DND-41 (cell line): ENCODE results near the gene IL17REL.

ENCODE experiments used
- EZH2 ChIP-seq: IDR thresholded peaks from 3 replicates; pipeline ENCODE4 v1.6.1; 2012; ENCODE audit warnings: borderline replicate concordance, low read depth, mild to moderate bottlenecking, moderate library complexity, low read length, inconsistent platforms; ENCODE audit not compliant: severe bottlenecking
- TF ChIP-seq, protein P1 (sequence below): IDR thresholded peaks from 2 replicates; pipeline ENCODE4 v1.5.1; 2012; ENCODE audit warnings: borderline replicate concordance, low read length, moderate library complexity, mild to moderate bottlenecking; ENCODE audit not compliant: poor library complexity, severe bottlenecking; ENCODE audit errors: extremely low read depth

DNA sequence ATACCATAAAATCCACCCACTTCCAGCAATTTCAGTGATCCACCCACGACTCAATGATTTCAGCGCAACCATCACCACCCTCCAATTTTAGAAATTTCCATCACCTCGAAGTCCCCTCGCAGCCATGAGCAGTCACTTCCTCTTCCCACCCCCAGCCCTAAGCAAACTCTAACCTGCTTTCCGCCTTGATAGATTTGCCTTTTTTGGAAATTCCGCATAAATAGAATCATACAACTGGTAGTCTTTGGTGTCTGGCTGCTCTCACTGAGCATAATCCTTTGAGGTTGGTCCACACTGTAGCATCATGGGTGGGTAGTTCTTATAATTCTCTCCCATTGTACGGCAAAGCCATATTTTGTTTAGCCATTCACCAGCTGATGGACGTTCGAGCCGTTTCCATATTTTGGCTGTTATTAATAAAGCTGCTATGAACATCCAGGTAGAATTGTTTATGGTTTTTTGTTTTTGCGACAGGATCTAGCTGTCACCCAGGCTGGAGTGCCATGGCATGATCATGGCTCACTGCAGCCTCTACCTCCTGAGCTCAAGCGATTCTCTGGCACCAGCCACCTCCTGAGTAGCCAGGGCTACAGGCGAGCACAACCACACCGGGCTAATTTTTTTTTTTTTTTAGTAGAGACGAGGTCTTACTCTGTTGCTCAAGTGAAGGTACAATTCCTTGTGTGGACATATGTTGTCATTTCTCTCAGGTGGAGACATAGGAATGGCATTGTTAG, 36.0 kb downstream of the IL17REL start:
- TF ChIP-seq, protein P1, sequence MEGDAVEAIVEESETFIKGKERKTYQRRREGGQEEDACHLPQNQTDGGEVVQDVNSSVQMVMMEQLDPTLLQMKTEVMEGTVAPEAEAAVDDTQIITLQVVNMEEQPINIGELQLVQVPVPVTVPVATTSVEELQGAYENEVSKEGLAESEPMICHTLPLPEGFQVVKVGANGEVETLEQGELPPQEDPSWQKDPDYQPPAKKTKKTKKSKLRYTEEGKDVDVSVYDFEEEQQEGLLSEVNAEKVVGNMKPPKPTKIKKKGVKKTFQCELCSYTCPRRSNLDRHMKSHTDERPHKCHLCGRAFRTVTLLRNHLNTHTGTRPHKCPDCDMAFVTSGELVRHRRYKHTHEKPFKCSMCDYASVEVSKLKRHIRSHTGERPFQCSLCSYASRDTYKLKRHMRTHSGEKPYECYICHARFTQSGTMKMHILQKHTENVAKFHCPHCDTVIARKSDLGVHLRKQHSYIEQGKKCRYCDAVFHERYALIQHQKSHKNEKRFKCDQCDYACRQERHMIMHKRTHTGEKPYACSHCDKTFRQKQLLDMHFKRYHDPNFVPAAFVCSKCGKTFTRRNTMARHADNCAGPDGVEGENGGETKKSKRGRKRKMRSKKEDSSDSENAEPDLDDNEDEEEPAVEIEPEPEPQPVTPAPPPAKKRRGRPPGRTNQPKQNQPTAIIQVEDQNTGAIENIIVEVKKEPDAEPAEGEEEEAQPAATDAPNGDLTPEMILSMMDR = no peak
- TF ChIP-seq EZH2 = no peak
